Colonic mucosa (tissue), 4 donors: ENCODE results near the gene HYOU1. TPM values are rescaled to one million over a fixed set of nuclear protein-coding genes. Genes with fewer than 3 reads are reported as not detected.

Source experiments
- DNase-seq: peaks from one replicate; pipeline ENCODE4 v3.0.0-alpha.2; 2020
- H3K27ac ChIP-seq: fragments of 200-600 bp; one replicate; pipeline ENCODE4 v1.8.0; 2021
- H3K27me3 ChIP-seq: fragments of 200-600 bp; one replicate; pipeline ENCODE4 v1.8.0; 2021
- H3K36me3 ChIP-seq: fragments of 200-600 bp; one replicate; pipeline ENCODE4 v1.8.0; 2021
- H3K4me1 ChIP-seq: fragments of 200-600 bp; one replicate; pipeline ENCODE4 v1.8.0; 2021; ENCODE audit warnings: mild to moderate bottlenecking
- H3K4me3 ChIP-seq: fragments of 200-600 bp; one replicate; pipeline ENCODE4 v1.8.0; 2021
- H3K9ac ChIP-seq, 2 donors: one replicate each; pipeline ENCODE4 v1.7.0; 2013; ENCODE audit warnings: control low read depth in 2 of 2, low read depth in 2 of 2, low read length in 2 of 2
- H3K9me3 ChIP-seq: fragments of 200-600 bp; one replicate; pipeline ENCODE4 v1.8.0; 2021
- CTCF ChIP-seq: fragments of 200-600 bp; IDR thresholded peaks from one replicate; pipeline ENCODE4 v1.8.0; 2022; ENCODE audit warnings: antibody characterized with exemption, mild to moderate bottlenecking
- intact Hi-C: fragments of 100-400 bp; cut with DNase I; formaldehyde crosslinking; loops from one replicate; pipeline ENCODE4 v1.14.1; 2022
- total RNA-seq, 2 donors: library from RNA; stranded (reverse); fragmentation: NEBNext Ultra II Directional in 1 of 2; extraction: Animal tissue kit (Norgen Biotek cat#: 25700) in 1 of 2; gene quantifications; one replicate each; pipeline ENCODE4 v1.2.1, GENCODE V29; 2021
- donor health status: healthy.
- donor health status: DM: no; HTN: no; CAD: no.
- donor health status: DM: no; HTN: no; CAD: no.

HYOU1 gene
- total RNA-seq, 2 donors from 2014 or later: 120 to 273 TPM

GRCh38 chr11:119051440-119052162, 5.4 kb downstream of the HYOU1 start:
- Histone ChIP-seq H3K27ac (no peak overlapping the region), H3K9me3 (no peaks in the 10 kb centered on the region), H3K4me1 (no peaks in the 10 kb centered on the region), H3K27me3 (no peaks in the 10 kb centered on the region), H3K9ac (no peak overlapping the region), H3K36me3 (peaks cover 34% of the 10 kb centered on the region), H3K4me3 (no peak overlapping the region)
- intact Hi-C loops: no loop called here
- TF ChIP-seq CTCF: no peak
- no peak for DNase-seq

- H3K27ac ChIP-seq: no peak overlapping the region
- no peaks in the 10 kb centered on the region for H3K27me3 ChIP-seq
- DNase-seq: no peak
- H3K9me3 ChIP-seq: no peaks in the 10 kb centered on the region
- TF ChIP-seq CTCF: no peak
- H3K36me3 ChIP-seq: peaks cover 35% of the 10 kb centered on the region
- intact Hi-C loops: no loop called here
- H3K4me3 ChIP-seq: no peak overlapping the region
- H3K4me1 ChIP-seq: no peaks in the 10 kb centered on the region
- H3K9ac ChIP-seq: no peak overlapping the region
Observed at GRCh38 chr11:119049081-119049480, 7.9 kb downstream of the HYOU1 start.

GRCh38 chr11:119048644-119049043, 8.4 kb downstream of the HYOU1 start:
- Histone ChIP-seq H3K9ac (no peak overlapping the region), H3K27me3 (no peaks in the 10 kb centered on the region), H3K27ac (no peak overlapping the region), H3K9me3 (no peaks in the 10 kb centered on the region), H3K4me1 (no peaks in the 10 kb centered on the region), H3K4me3 (no peak overlapping the region), H3K36me3 (peaks cover 33% of the 10 kb centered on the region)
- TF ChIP-seq CTCF: no peak
- intact Hi-C loops: no loop called here
- no peak for DNase-seq

GRCh38 chr11:119047205-119047604, 9.8 kb downstream of the HYOU1 start:
- no peak for DNase-seq
- H3K4me3 ChIP-seq: no peak overlapping the region
- no peak overlapping the region for H3K9ac ChIP-seq
- TF ChIP-seq CTCF: no peak
- no peaks in the 10 kb centered on the region for H3K27me3 ChIP-seq
- intact Hi-C loops: no loop called here
- no peak overlapping the region for H3K27ac ChIP-seq
- no peaks in the 10 kb centered on the region for H3K4me1 ChIP-seq
- H3K9me3 ChIP-seq: no peaks in the 10 kb centered on the region
- H3K36me3 ChIP-seq: peaks cover 25% of the 10 kb centered on the region

- intact Hi-C loops: no loop called here
- no peak for TF ChIP-seq CTCF
- Histone ChIP-seq H3K36me3 (peaks cover 18% of the 10 kb centered on the region), H3K9me3 (no peaks in the 10 kb centered on the region), H3K4me3 (no peak overlapping the region), H3K27ac (no peak overlapping the region), H3K4me1 (no peaks in the 10 kb centered on the region), H3K27me3 (no peaks in the 10 kb centered on the region), H3K9ac (no peak overlapping the region)
- no peak for DNase-seq
Observed at GRCh38 chr11:119046489-119046888, 10.5 kb downstream of the HYOU1 start.
